GM21619 (cell line): ENCODE measurements around the gene PPP1R12B.
"Not testable (repeated sequence)": the region's sequence is repeated elsewhere in the genome, so short reads cannot be mapped to it uniquely, and the experiment has no call there.

Source experiments
- ATAC-seq: cut with Tn5 transposase; IDR thresholded peaks from one replicate; pipeline ENCODE4 v1.9.1; 2021; ENCODE audit not compliant: unreplicated experiment

Gene PPP1R12B

GRCh38 chr1:202401771-202402170, 53.3 kb downstream of the PPP1R12B start:
- not testable (repeated sequence) for ATAC-seq

- ATAC-seq = not testable (repeated sequence)
These were observed 54.9 kb downstream of the PPP1R12B start for GRCh38 chr1:202403381-202403780.

- ATAC-seq = no peak
These were observed 57.4 kb downstream of the PPP1R12B start for GRCh38 chr1:202405928-202406327.

- not testable (repeated sequence) for ATAC-seq
These were observed 58.4 kb downstream of the PPP1R12B start for GRCh38 chr1:202406896-202407295.

GRCh38 chr1:202407378-202407777, 58.9 kb downstream of the PPP1R12B start:
- not testable (repeated sequence) for ATAC-seq

GRCh38 chr1:202410251-202410650, 61.8 kb downstream of the PPP1R12B start:
- ATAC-seq = not testable (repeated sequence)

GRCh38 chr1:202410854-202411357, 62.4 kb downstream of the PPP1R12B start:
- ATAC-seq = not testable (repeated sequence)

GRCh38 chr1:202411422-202411821, 62.9 kb downstream of the PPP1R12B start:
- ATAC-seq = no peak

GRCh38 chr1:202412421-202412820, 63.9 kb downstream of the PPP1R12B start:
- not testable (repeated sequence) for ATAC-seq

GRCh38 chr1:202416641-202417040, 68.1 kb downstream of the PPP1R12B start:
- no peak for ATAC-seq

- ATAC-seq = not testable (repeated sequence)
These were observed 68.6 kb downstream of the PPP1R12B start for GRCh38 chr1:202417141-202417540.

GRCh38 chr1:202417762-202418201, 69.3 kb downstream of the PPP1R12B start:
- ATAC-seq = not testable (repeated sequence)

GRCh38 chr1:202419731-202420130, 71.2 kb downstream of the PPP1R12B start:
- not testable (repeated sequence) for ATAC-seq

GRCh38 chr1:202420422-202421094, 72.1 kb downstream of the PPP1R12B start:
- not testable (repeated sequence) for ATAC-seq

GRCh38 chr1:202422709-202423108, 74.2 kb downstream of the PPP1R12B start:
- ATAC-seq = not testable (repeated sequence)

GRCh38 chr1:202424260-202424659, 75.8 kb downstream of the PPP1R12B start:
- not testable (repeated sequence) for ATAC-seq

- not testable (repeated sequence) for ATAC-seq
These were observed 81.6 kb downstream of the PPP1R12B start for GRCh38 chr1:202430111-202430510.

- not testable (repeated sequence) for ATAC-seq
These were observed 83.8 kb downstream of the PPP1R12B start for GRCh38 chr1:202432338-202432737.

GRCh38 chr1:202433155-202434043, 84.9 kb downstream of the PPP1R12B start:
- ATAC-seq = no peak

GRCh38 chr1:202434059-202434458, 85.6 kb downstream of the PPP1R12B start:
- no peak for ATAC-seq

- no peak for ATAC-seq
These were observed 90.1 kb downstream of the PPP1R12B start for GRCh38 chr1:202438393-202439174.
